Activated naive CD8-positive, alpha-beta T cell treated with anti-CD3 and anti-CD28 coated beads, Interleukin-2, amount 10 ng/mL, durations not matched to agents 7 days and 5 days (primary cell): ENCODE results near the gene ELAVL1. TPM values are rescaled to one million over a fixed set of nuclear protein-coding genes. Genes with fewer than 3 reads are reported as not detected.

Experiments used
- ATAC-seq: fragments of 150-1000 bp; cut with Tn5 transposase; one replicate; pipeline ENCODE4 v1.10.0; 2021; ENCODE audit warnings: low read depth, moderate library complexity
- POLR2A ChIA-PET: fragments of 350-600 bp; sonication (Branson Sonifier 250); formaldehyde crosslinking; loops from one replicate; lab custom pipeline; 2021; ENCODE audit warnings: antibody characterized with exemption; lab: Charles Lee
- DNase-seq: peaks from one replicate; pipeline ENCODE4 v3.0.0; 2021
- H3K27ac Mint-ChIP-seq: one replicate; pipeline ENCODE4 v1.8.0; 2022; ENCODE audit warnings: mild to moderate bottlenecking, mixed read lengths
- H3K27me3 Mint-ChIP-seq: one replicate; pipeline ENCODE4 v1.8.0; 2022; ENCODE audit warnings: mild to moderate bottlenecking, moderate library complexity, mixed read lengths
- H3K36me3 Mint-ChIP-seq: one replicate; pipeline ENCODE4 v1.8.0; 2021; ENCODE audit warnings: mild to moderate bottlenecking, mixed read lengths
- H3K4me1 Mint-ChIP-seq: one replicate; pipeline ENCODE4 v1.8.0; 2021; ENCODE audit warnings: mixed read lengths
- H3K4me3 Mint-ChIP-seq: one replicate; pipeline ENCODE4 v1.8.0; 2022; ENCODE audit warnings: mild to moderate bottlenecking, moderate library complexity, mixed read lengths
- H3K9me3 Mint-ChIP-seq: one replicate; pipeline ENCODE4 v1.8.0; 2021; ENCODE audit warnings: mixed read lengths
- total RNA-seq, 2 experiments: library from RNA; stranded (reverse); gene quantifications; one replicate each; pipeline ENCODE4 v1.2.3, GENCODE V29; 2021

Gene ELAVL1
- total RNA-seq, 2 experiments from 2014 or later: 90.9 to 91.5 TPM

DNA sequence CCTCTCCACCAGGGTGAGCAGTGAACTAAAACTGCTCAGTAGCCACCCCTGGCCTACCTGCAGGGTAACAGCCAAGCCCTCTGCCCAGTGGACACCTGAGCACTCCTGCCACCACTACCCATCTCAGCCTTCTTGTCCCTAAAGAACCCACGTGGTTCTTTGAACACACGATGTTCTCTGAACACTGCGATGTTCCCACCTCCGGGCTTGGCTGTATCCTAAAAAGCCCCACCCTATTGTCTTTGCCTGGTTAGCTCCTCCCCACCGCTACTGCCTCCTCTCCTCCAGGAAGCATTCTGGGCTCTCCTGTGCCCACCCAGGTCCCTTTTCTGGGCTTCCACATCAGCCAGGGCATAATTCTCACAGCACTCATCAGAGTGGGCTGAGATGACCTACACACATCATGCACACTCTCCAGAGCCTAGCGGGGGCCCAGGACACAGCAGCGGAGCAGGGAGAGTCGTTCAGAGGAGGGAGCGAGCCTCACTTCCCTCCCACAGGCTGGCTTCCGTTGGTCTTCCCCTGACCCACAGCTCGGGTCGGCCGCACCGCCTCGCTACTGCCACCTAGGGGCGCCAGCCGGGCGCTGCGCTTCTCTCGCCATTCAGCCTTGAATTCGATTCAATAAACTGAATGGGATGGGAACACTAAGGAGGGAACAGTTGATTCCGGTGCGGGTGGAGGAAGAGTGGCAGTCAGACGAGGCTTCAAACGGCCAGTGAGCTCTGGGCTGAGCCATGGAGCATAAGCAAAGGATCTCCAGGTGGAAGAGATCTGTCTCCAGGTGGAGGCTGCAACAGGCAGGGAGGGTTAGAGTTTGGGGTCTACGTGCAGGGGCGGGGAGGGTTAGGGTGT, 3.2 kb downstream of the ELAVL1 start:
- DNase-seq: peak; percentile 86
- H3K27me3 Mint-ChIP-seq: no peaks in the 10 kb centered on the region
- POLR2A ChIA-PET: interaction anchor here (1.5 kb wide), 1 partner anchor 58 kb away, joined by 5 read pairs; the partner anchor contains the start of gene TIMM44
- H3K4me3 Mint-ChIP-seq: peak overlapping the region; percentile 79
- H3K4me1 Mint-ChIP-seq: peaks cover 41% of the 10 kb centered on the region
- peaks cover 2% of the 10 kb centered on the region for H3K36me3 Mint-ChIP-seq
- no peaks in the 10 kb centered on the region for H3K9me3 Mint-ChIP-seq
- ATAC-seq: peak; percentile 41
- peak overlapping the region; percentile 80 for H3K27ac Mint-ChIP-seq

DNA sequence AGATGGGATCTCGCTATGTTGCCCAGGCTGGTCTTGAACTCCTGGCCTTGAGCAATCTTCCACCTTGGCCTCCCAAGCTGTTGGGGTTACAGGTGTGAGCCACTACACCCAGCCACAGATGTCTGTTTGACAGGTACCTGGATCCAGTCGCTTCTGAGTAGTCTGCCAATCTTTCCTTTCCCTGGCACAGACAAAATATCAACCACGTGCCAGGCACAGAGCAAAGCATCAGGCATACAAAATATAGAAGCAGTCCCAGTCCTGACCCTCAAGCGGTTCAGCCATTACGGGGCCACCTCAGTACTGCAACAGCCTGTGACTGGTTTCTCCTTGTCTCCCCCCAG, 3.8 kb downstream of the ELAVL1 start:
- ATAC-seq (no peak), DNase-seq (no peak)
- H3K4me3 Mint-ChIP-seq: peak overlapping the region; percentile 79
- H3K9me3 Mint-ChIP-seq: no peaks in the 10 kb centered on the region
- peaks cover 3% of the 10 kb centered on the region for H3K36me3 Mint-ChIP-seq
- no peaks in the 10 kb centered on the region for H3K27me3 Mint-ChIP-seq
- peaks cover 41% of the 10 kb centered on the region for H3K4me1 Mint-ChIP-seq
- peak overlapping the region; percentile 80 for H3K27ac Mint-ChIP-seq
- POLR2A ChIA-PET: interaction anchor here (1.5 kb wide), 1 partner anchor 58 kb away, joined by 5 read pairs; the partner anchor contains the start of gene TIMM44

DNA sequence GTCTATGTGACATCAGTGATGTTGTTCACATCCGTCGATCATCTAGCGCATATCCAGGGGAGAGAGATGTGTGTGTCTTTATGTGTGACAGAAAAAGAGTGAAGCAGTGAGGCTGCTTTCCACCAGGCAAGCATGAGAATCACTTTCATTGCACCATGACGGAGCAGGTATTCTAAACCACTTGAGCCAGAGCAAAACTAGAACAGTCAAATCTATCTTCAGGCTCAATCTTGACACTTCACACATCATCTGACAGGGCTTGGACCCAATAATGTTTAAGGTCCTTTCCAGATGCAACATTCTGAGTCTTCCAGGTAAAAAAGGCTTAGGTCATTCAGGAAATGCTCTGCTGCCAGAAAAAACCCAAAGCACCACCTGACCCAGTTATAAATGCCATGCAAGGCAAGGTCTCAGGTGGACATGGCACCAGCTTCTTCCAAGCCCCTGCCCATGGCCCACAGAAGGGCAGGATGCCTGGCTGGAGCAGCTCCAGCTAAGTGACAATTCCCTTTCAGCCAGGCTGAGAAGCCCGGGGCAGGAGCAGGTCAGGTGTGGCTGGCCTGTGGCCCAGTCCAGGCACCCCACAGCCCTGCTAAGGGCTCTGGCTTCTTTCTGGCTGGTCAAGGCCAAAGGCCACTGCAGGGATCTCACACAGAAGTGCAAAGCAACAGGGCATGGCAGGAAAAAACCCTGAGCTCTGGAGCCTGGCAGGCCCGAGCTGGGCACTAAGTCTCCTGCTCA, 5.0 kb downstream of the ELAVL1 start:
- H3K4me3 Mint-ChIP-seq: no peak overlapping the region
- H3K9me3 Mint-ChIP-seq: no peaks in the 10 kb centered on the region
- H3K27me3 Mint-ChIP-seq: no peaks in the 10 kb centered on the region
- H3K27ac Mint-ChIP-seq: no peak overlapping the region
- DNase-seq: no peak
- POLR2A ChIA-PET: no interaction called here
- H3K4me1 Mint-ChIP-seq: peaks cover 42% of the 10 kb centered on the region
- H3K36me3 Mint-ChIP-seq: peaks cover 3% of the 10 kb centered on the region
- no peak for ATAC-seq

DNA sequence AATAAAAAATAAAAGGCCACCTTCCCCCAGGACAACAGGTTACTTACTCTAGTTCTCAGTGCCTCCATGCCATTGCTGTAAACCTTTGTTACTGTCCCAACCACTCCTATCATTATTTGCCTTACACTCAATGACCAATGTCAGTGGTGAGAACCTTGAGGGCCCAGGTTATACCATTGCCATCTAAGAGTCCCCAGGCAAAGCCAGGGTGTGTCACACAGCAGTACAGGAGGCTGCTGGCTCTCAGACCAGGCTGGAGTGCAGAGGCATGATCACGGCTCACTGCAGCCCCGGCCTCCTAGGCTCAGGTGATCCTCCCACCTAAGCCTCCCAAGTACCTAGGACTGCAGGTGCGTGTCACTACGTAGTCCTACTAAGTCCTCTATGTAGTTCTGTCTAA, 6.1 kb downstream of the ELAVL1 start:
- H3K27me3 Mint-ChIP-seq: no peaks in the 10 kb centered on the region
- H3K4me1 Mint-ChIP-seq: peaks cover 41% of the 10 kb centered on the region
- no peaks in the 10 kb centered on the region for H3K9me3 Mint-ChIP-seq
- POLR2A ChIA-PET: no interaction called here
- no peak for DNase-seq
- H3K27ac Mint-ChIP-seq: no peak overlapping the region
- peaks cover 3% of the 10 kb centered on the region for H3K36me3 Mint-ChIP-seq
- ATAC-seq: no peak
- no peak overlapping the region for H3K4me3 Mint-ChIP-seq

DNA sequence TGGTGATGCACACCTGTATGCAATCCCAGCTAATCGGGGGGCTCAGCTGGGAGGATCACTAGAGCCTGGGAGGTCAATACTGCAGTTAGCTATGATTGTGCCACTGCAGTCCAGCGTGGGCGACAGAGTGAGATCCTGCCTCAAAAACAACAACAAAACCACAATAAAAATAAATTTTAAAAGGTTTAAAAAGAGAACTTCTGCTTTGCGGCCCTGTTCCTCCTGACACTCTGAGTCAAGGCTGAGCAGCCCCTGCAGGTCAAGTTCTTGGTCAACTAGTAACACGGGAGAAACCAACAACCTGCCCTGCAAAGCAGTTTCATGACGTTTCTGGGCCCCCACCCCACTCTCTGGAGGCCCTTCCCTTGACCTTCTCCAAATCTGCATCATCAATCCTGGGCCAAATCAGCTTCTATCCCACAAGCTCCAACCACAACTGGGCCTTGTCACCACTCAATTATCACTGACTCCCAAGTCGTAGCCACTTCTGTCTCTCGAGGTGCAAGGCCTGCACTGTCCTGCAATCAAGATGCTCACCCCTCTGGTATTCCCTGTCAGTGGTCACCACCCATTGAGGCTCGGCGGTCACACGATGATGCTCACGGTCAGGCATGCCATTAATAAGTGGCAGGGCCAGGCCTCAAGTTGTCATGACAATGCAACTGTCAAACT, 7.5 kb downstream of the ELAVL1 start:
- Mint-ChIP-seq H3K27ac (no peak overlapping the region), H3K36me3 (peaks cover 3% of the 10 kb centered on the region), H3K4me3 (no peak overlapping the region), H3K4me1 (peaks cover 35% of the 10 kb centered on the region), H3K27me3 (no peaks in the 10 kb centered on the region), H3K9me3 (no peaks in the 10 kb centered on the region)
- ATAC-seq (no peak), DNase-seq (no peak)
- POLR2A ChIA-PET: no interaction called here

DNA sequence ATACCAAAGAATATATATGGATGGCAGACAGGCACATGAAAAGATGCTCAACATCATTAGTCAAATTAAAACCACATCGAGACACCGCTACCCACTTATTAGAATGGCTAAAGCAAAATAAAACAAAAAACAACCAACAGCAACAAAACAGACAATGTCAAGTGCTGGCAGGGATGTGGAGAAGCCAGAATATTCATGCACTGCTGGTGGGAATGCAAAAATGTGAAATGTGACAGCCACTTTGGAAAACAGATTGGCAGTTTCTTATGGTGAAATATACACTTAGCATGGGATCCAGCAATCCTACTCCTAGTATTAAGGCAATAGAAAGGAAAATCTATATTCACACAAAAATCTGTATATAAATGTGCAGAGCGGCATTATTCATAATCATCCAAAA, 8.6 kb downstream of the ELAVL1 start:
- peaks cover 25% of the 10 kb centered on the region for H3K4me1 Mint-ChIP-seq
- no peak overlapping the region for H3K4me3 Mint-ChIP-seq
- DNase-seq: no peak
- POLR2A ChIA-PET: no interaction called here
- H3K9me3 Mint-ChIP-seq: no peaks in the 10 kb centered on the region
- ATAC-seq: no peak
- no peak overlapping the region for H3K27ac Mint-ChIP-seq
- H3K36me3 Mint-ChIP-seq: peaks cover 5% of the 10 kb centered on the region
- no peaks in the 10 kb centered on the region for H3K27me3 Mint-ChIP-seq

DNA sequence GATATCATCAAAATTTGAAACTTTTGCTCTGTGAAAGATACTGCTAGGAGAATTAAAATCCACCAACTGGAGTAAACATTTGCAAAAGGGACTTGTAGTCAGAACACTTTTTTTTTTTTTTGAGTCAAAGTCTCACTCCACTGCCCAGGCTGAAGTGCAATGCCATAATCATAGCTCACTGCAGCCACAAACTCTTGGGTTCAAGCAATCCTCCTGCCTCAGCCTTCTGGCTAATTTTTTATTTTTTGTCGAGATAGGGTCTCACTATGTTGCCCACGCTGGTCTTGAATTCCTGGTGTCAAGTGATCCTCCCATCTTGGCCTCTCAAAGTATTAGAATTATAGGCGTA, 9.7 kb downstream of the ELAVL1 start:
- peaks cover 5% of the 10 kb centered on the region for H3K36me3 Mint-ChIP-seq
- H3K27me3 Mint-ChIP-seq: no peaks in the 10 kb centered on the region
- no peaks in the 10 kb centered on the region for H3K9me3 Mint-ChIP-seq
- ATAC-seq (no peak), DNase-seq (no peak)
- H3K27ac Mint-ChIP-seq: no peak overlapping the region
- POLR2A ChIA-PET: interaction anchor here (0.9 kb wide), 1 partner anchor 10 kb away, joined by 3 read pairs; no protein-coding TSS in a partner anchor
- H3K4me3 Mint-ChIP-seq: no peak overlapping the region
- peaks cover 18% of the 10 kb centered on the region for H3K4me1 Mint-ChIP-seq

DNA sequence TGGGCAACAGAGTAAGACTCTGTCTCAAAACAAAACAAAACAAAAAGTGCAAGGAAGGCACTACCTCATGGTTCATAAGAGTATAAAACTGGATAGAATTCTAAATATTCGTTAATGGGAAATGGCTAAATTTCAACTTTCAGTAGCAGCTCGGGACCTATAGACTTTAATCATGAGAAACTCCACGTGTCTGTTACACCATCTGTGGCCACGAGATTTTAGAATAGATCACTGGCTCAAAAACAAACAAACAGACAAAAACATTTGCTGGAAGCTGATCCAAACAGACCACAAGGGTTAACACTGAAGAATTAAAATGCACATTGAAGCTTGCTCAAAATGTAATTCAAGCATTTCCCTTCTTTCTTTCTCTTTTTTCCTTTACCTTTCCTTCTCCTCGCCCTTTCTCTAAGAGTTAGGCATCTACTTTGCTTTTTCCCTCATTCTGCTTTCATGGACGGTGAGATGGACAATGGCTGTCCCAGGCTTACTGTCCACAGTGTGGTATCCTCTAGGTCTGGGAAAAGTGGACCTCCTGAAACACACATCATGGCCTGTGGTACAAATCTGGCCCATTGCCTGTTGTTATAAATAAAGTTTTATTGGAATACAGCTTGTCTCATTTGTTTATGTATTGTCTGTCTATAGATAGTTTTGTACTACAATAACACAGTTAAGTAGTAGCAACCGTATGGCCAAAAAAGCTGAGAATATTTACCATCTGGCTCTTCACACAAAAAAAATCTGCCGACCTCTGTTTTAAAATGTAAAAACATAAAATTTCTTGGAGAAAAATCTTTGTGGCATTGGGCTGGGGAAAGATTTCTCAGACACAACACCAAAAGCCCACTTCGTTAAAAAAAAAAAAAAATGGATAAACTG, 10.3 kb downstream of the ELAVL1 start:
- Mint-ChIP-seq H3K27me3 (no peaks in the 10 kb centered on the region), H3K9me3 (no peaks in the 10 kb centered on the region), H3K27ac (no peak overlapping the region), H3K4me1 (peaks cover 18% of the 10 kb centered on the region), H3K36me3 (peaks cover 7% of the 10 kb centered on the region), H3K4me3 (no peak overlapping the region)
- POLR2A ChIA-PET: interaction anchor here (0.6 to 0.9 kb wide), 2 partner anchors 11 to 47 kb away, joined by 3 read pairs; no protein-coding TSS in a partner anchor
- DNase-seq (no peak), ATAC-seq (no peak)

DNA sequence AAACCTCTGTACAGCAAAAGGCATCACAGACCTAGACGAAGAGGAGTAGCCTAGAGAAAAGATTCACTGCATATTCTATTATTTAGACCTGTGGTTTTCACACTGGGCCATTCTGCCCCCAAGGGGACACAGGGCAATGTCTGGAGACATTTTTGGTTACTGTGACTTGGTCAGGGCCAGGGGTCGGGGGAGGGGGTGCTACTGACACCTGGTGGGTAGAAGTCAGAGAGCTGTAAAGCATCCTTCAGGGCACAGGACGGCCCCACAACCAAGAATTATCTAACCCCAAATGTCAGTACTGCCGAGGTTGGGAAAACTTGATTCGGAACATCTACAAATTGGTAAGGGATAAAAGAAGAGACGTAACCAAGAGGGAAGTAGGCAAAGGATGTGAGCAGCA, 11.3 kb downstream of the ELAVL1 start:
- ATAC-seq (no peak), DNase-seq (no peak)
- Mint-ChIP-seq H3K4me1 (peaks cover 12% of the 10 kb centered on the region), H3K27ac (no peak overlapping the region), H3K36me3 (peaks cover 6% of the 10 kb centered on the region), H3K4me3 (no peak overlapping the region), H3K27me3 (no peaks in the 10 kb centered on the region), H3K9me3 (no peaks in the 10 kb centered on the region)
- POLR2A ChIA-PET: no interaction called here

DNA sequence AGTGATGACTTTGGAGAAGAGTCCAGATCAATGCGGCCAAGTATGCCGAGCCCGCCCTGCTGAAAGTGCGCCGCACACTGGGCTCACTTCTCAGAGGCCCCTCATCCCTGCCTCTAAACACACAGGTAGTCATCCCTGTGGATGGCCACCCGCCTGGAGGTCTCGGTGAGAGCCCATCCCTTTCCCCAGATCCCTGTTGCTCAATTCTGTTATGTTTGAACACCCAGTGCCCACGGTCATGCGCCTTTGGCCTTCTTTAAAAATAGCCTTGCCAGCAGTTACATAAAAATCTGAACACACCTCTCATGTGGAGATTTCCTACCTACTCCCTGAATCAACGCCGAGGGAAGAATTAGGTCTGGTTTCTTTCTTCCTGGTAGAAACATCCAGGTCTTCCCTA, 11.9 kb downstream of the ELAVL1 start:
- Mint-ChIP-seq H3K27me3 (no peaks in the 10 kb centered on the region), H3K4me1 (peaks cover 12% of the 10 kb centered on the region), H3K9me3 (no peaks in the 10 kb centered on the region), H3K27ac (no peak overlapping the region), H3K36me3 (peaks cover 7% of the 10 kb centered on the region), H3K4me3 (no peak overlapping the region)
- no peak for DNase-seq
- POLR2A ChIA-PET: no interaction called here
- no peak for ATAC-seq

DNA sequence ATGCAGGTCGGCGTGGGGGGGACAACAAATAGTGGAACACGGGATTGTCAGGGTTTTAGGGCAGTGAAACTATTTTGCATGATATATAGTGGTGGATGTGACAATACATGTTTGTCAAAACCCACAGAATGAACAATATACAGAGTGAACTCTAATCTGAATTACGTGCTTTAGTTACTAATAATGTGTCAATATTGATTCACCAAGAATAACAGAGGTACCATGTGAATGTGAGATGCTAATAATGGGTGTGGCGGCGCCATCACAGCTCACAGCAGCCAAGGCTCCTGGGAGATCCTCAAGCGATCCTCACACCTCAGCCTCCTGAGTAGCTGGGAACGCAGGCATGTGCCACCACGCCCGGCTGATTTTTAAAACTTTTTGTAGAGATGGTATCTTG, 12.9 kb downstream of the ELAVL1 start:
- ATAC-seq (no peak), DNase-seq (no peak)
- Mint-ChIP-seq H3K27me3 (no peaks in the 10 kb centered on the region), H3K4me3 (no peak overlapping the region), H3K27ac (no peak overlapping the region), H3K36me3 (peaks cover 12% of the 10 kb centered on the region), H3K9me3 (no peaks in the 10 kb centered on the region), H3K4me1 (peaks cover 13% of the 10 kb centered on the region)
- POLR2A ChIA-PET: no interaction called here

DNA sequence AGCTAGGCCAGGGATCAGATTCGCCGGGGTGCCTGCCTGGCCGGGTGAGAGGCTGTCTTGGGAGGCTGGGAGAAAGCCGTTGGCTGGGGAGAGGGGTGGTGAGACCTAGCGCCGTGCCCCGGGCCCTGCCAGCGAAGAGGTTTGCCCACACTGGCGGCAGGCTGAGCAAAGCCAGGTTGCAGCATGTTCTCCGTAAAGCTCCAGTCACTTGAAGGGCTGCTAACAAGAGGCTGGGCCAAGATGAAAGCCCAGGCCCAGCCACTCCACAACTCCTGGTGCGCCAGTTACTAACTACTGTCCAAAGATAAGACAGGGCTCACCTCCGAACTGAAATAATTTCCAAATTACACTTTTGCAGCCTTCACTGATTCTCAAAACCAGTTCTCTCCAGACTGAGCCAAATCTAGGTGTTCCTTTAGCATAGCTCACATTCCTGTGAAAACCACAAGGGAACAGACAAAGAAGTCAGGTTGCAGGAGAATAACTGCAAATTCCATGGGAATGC, 16.3 kb downstream of the ELAVL1 start:
- no peak for ATAC-seq
- Mint-ChIP-seq H3K27me3 (no peaks in the 10 kb centered on the region), H3K9me3 (no peaks in the 10 kb centered on the region), H3K4me3 (no peak overlapping the region), H3K4me1 (peaks cover 6% of the 10 kb centered on the region), H3K27ac (no peak overlapping the region), H3K36me3 (peaks cover 15% of the 10 kb centered on the region)
- DNase-seq: no peak
- POLR2A ChIA-PET: no interaction called here
